Neural cell (in vitro differentiated cells): ENCODE measurements around the gene SARS2. TPM values are rescaled to one million over a fixed set of nuclear protein-coding genes. Genes with fewer than 3 reads are reported as not detected.

Source experiments
- H2AFZ ChIP-seq: fragments of 200-600, 300-800 bp; sonication (generic), shearing (Covaris generic); 2 replicates; pipeline ENCODE4 v1.6.0; 2014; ENCODE audit warnings: low read depth, mild to moderate bottlenecking, antibody characterized with exemption, low read length, moderate library complexity
- H3F3A ChIP-seq: fragments of 200-600 bp; shearing (Covaris generic); 2 replicates; pipeline ENCODE4 v1.6.1; 2016; ENCODE audit warnings: mild to moderate bottlenecking, moderate library complexity, mixed read lengths, antibody characterized with exemption, low read length; ENCODE audit not compliant: insufficient read depth, poor library complexity, severe bottlenecking
- H3K27ac ChIP-seq: fragments of 200-600, 300-800 bp; sonication (generic), shearing (Covaris generic); 2 replicates; pipeline ENCODE4 v1.5.1; 2014; ENCODE audit warnings: mild to moderate bottlenecking, low read length, moderate library complexity
- H3K27me3 ChIP-seq: fragments of 300-800, 200-600 bp; sonication (generic), shearing (Covaris generic); 2 replicates; pipeline ENCODE4 v1.6.0; 2014; ENCODE audit warnings: mild to moderate bottlenecking, low read depth, low read length, moderate library complexity; ENCODE audit not compliant: insufficient read depth
- H3K36me3 ChIP-seq: fragments of 300-800, 200-600 bp; sonication (generic), shearing (Covaris generic); 2 replicates; pipeline ENCODE4 v1.5.1; 2014; ENCODE audit warnings: mild to moderate bottlenecking, antibody characterized with exemption, low read length, moderate library complexity; ENCODE audit not compliant: insufficient read depth
- H3K4me2 ChIP-seq: fragments of 300-800, 200-600 bp; sonication (generic), shearing (Covaris generic); 2 replicates; pipeline ENCODE4 v1.6.0; 2014; ENCODE audit warnings: mild to moderate bottlenecking, low read length
- H3K4me3 ChIP-seq: fragments of 300-800, 200-600 bp; sonication (generic), shearing (Covaris generic); 2 replicates; pipeline ENCODE4 v1.5.1; 2014; ENCODE audit warnings: mild to moderate bottlenecking, low read length, moderate library complexity
- H3K79me2 ChIP-seq: fragments of 200-600 bp; shearing (Covaris generic); replicated peaks from 2 replicates; pipeline ENCODE4 v1.6.0; 2014; ENCODE audit warnings: mild to moderate bottlenecking, low read length, moderate library complexity; ENCODE audit not compliant: insufficient read depth
- H3K9ac ChIP-seq: fragments of 300-800, 200-600 bp; sonication (generic), shearing (Covaris generic); 2 replicates; pipeline ENCODE4 v1.6.1; 2016; ENCODE audit warnings: mild to moderate bottlenecking, low read length, mixed read lengths
- H3K9me2 ChIP-seq: fragments of 200-600 bp; shearing (Covaris generic); 2 replicates; pipeline ENCODE4 v1.6.1; 2016; ENCODE audit warnings: mild to moderate bottlenecking, low read length, mixed read lengths; ENCODE audit not compliant: insufficient read depth
- H3K9me3 ChIP-seq: fragments of 200-600, 300-800 bp; sonication (generic), shearing (Covaris generic); 2 replicates; pipeline ENCODE4 v1.6.1; 2016; ENCODE audit warnings: mild to moderate bottlenecking, mixed run types, low read length, moderate library complexity, mixed read lengths
- H4K20me1 ChIP-seq: fragments of 200-600 bp; shearing (Covaris generic); 2 replicates; pipeline ENCODE4 v1.6.1; 2016; ENCODE audit warnings: mild to moderate bottlenecking, mixed run types; ENCODE audit not compliant: insufficient read depth
- EP300 ChIP-seq: fragments of 450-650 bp; conservative IDR thresholded peaks from 2 replicates; pipeline ENCODE4 v1.6.1; 2014; ENCODE audit warnings: antibody characterized with exemption, mild to moderate bottlenecking, moderate library complexity; ENCODE audit not compliant: poor library complexity, severe bottlenecking
- EZH2 ChIP-seq: fragments of 200-600, 300-800 bp; shearing (Covaris generic), sonication (generic); IDR thresholded peaks from 2 replicates; pipeline ENCODE4 v1.6.1; 2014; ENCODE audit warnings: antibody characterized with exemption, low read length, borderline replicate concordance, mild to moderate bottlenecking; ENCODE audit not compliant: insufficient read depth, poor library complexity, severe bottlenecking
- MXI1 ChIP-seq: fragments of 450-650 bp; conservative IDR thresholded peaks from 2 replicates; pipeline ENCODE4 v1.6.1; 2014; ENCODE audit warnings: antibody characterized with exemption, mild to moderate bottlenecking; ENCODE audit not compliant: poor library complexity, severe bottlenecking
- POLR2AphosphoS5 ChIP-seq: IDR thresholded peaks from 2 replicates; pipeline ENCODE4 v1.6.1; 2012
- RAD21 ChIP-seq: fragments of 450-650 bp; conservative IDR thresholded peaks from 2 replicates; pipeline ENCODE4 v1.6.1; 2014; ENCODE audit warnings: antibody characterized with exemption, mild to moderate bottlenecking, moderate library complexity
- SMC3 ChIP-seq: fragments of 450-650 bp; conservative IDR thresholded peaks from 2 replicates; pipeline ENCODE4 v1.6.1; 2014; ENCODE audit warnings: antibody characterized with exemption, mild to moderate bottlenecking, moderate library complexity; ENCODE audit not compliant: poor library complexity
- TAF1 ChIP-seq: IDR thresholded peaks from 2 replicates; pipeline ENCODE4 v1.6.1; 2012; ENCODE audit warnings: low read depth
- polyA plus RNA-seq: library from polyadenylated mRNA; depleted of rRNA; stranded (reverse); fragments of >200 nt; gene quantifications from 2 replicates; pipeline ENCODE4 v1.2.3, GENCODE V29; 2014
- TF ChIP-seq, protein P1 (sequence below): fragments of 450-650 bp; IDR thresholded peaks from 2 replicates; pipeline ENCODE4 v1.5.1; 2014; ENCODE audit warnings: antibody characterized with exemption, mild to moderate bottlenecking, moderate library complexity; ENCODE audit not compliant: poor library complexity, severe bottlenecking
- TF ChIP-seq, protein P2 (sequence below): IDR thresholded peaks from 2 replicates; pipeline ENCODE4 v1.6.1; 2012; ENCODE audit warnings: borderline replicate concordance

SARS2 gene
- polyA plus RNA-seq, 1 donor from 2014 or later, result 14.6 TPM

GRCh38 chr19:38900743-38901190, 29.8 kb downstream of the SARS2 start:
- peak overlapping the region; percentile 87 for H2AFZ ChIP-seq
- peak overlapping the region; percentile 83 for H3K4me3 ChIP-seq
- H3F3A ChIP-seq, result no peaks in the 10 kb centered on the region
- H3K9ac ChIP-seq, result peak overlapping the region; percentile 74
- no peaks in the 10 kb centered on the region for H3K9me2 ChIP-seq
- TF ChIP-seq RAD21, result no peak
- TF ChIP-seq MXI1, result no peak
- no peak for TF ChIP-seq SMC3
- TF ChIP-seq, protein P1, sequence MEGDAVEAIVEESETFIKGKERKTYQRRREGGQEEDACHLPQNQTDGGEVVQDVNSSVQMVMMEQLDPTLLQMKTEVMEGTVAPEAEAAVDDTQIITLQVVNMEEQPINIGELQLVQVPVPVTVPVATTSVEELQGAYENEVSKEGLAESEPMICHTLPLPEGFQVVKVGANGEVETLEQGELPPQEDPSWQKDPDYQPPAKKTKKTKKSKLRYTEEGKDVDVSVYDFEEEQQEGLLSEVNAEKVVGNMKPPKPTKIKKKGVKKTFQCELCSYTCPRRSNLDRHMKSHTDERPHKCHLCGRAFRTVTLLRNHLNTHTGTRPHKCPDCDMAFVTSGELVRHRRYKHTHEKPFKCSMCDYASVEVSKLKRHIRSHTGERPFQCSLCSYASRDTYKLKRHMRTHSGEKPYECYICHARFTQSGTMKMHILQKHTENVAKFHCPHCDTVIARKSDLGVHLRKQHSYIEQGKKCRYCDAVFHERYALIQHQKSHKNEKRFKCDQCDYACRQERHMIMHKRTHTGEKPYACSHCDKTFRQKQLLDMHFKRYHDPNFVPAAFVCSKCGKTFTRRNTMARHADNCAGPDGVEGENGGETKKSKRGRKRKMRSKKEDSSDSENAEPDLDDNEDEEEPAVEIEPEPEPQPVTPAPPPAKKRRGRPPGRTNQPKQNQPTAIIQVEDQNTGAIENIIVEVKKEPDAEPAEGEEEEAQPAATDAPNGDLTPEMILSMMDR, result no peak
- no peak for TF ChIP-seq EZH2
- TF ChIP-seq, protein P2, sequence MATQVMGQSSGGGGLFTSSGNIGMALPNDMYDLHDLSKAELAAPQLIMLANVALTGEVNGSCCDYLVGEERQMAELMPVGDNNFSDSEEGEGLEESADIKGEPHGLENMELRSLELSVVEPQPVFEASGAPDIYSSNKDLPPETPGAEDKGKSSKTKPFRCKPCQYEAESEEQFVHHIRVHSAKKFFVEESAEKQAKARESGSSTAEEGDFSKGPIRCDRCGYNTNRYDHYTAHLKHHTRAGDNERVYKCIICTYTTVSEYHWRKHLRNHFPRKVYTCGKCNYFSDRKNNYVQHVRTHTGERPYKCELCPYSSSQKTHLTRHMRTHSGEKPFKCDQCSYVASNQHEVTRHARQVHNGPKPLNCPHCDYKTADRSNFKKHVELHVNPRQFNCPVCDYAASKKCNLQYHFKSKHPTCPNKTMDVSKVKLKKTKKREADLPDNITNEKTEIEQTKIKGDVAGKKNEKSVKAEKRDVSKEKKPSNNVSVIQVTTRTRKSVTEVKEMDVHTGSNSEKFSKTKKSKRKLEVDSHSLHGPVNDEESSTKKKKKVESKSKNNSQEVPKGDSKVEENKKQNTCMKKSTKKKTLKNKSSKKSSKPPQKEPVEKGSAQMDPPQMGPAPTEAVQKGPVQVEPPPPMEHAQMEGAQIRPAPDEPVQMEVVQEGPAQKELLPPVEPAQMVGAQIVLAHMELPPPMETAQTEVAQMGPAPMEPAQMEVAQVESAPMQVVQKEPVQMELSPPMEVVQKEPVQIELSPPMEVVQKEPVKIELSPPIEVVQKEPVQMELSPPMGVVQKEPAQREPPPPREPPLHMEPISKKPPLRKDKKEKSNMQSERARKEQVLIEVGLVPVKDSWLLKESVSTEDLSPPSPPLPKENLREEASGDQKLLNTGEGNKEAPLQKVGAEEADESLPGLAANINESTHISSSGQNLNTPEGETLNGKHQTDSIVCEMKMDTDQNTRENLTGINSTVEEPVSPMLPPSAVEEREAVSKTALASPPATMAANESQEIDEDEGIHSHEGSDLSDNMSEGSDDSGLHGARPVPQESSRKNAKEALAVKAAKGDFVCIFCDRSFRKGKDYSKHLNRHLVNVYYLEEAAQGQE, result no peak
- TF ChIP-seq TAF1, result no peak
- TF ChIP-seq POLR2AphosphoS5, result no peak
- no peak for TF ChIP-seq EP300
- no peaks in the 10 kb centered on the region for H3K36me3 ChIP-seq
- H3K27me3 ChIP-seq, result no peaks in the 10 kb centered on the region
- no peaks in the 10 kb centered on the region for H4K20me1 ChIP-seq
- no peaks in the 10 kb centered on the region for H3K9me3 ChIP-seq
- no peaks in the 10 kb centered on the region for H3K79me2 ChIP-seq
- H3K4me2 ChIP-seq, result peak overlapping the region; percentile 97
- peak overlapping the region; percentile 82 for H3K27ac ChIP-seq

- no peaks in the 10 kb centered on the region for H3K36me3 ChIP-seq
- H3K9me2 ChIP-seq, result no peaks in the 10 kb centered on the region
- H3K27me3 ChIP-seq, result no peaks in the 10 kb centered on the region
- no peaks in the 10 kb centered on the region for H3K9me3 ChIP-seq
- H3K9ac ChIP-seq, result peak overlapping the region; percentile 74
- H3K4me2 ChIP-seq, result peak overlapping the region; percentile 97
- no peaks in the 10 kb centered on the region for H4K20me1 ChIP-seq
- peak overlapping the region; percentile 82 for H3K27ac ChIP-seq
- no peaks in the 10 kb centered on the region for H3K79me2 ChIP-seq
- H2AFZ ChIP-seq, result peak overlapping the region; percentile 87
- TF ChIP-seq EZH2, result no peak
- peak; percentile 14 for TF ChIP-seq SMC3
- TF ChIP-seq TAF1, result peak; percentile 17
- TF ChIP-seq RAD21, result no peak
- TF ChIP-seq, protein P1, result no peak
- TF ChIP-seq POLR2AphosphoS5, result peak; percentile 36
- TF ChIP-seq, protein P2, result no peak
- no peak for TF ChIP-seq EP300
- TF ChIP-seq MXI1, result no peak
- H3F3A ChIP-seq, result no peaks in the 10 kb centered on the region
- H3K4me3 ChIP-seq, result peak overlapping the region; percentile 83
Measured at GRCh38 chr19:38900202-38900629, 30.3 kb downstream of the SARS2 start.
